HepG2 (cell line): ENCODE data around the gene MTUS2.
"Not testable (repeated sequence)": the region's sequence is repeated elsewhere in the genome, so short reads cannot be mapped to it uniquely, and the experiment has no call there.

Experiments used
- CHD2 ChIP-seq: IDR thresholded peaks from 2 replicates; pipeline ENCODE4 v1.6.1; 2011; ENCODE audit warnings: low read depth, low read length, improper control_type of control experiment
- CHD4 ChIP-seq: fragments of 200-600 bp; sonication (generic); IDR thresholded peaks from 2 replicates; pipeline ENCODE4 v1.7.0; 2017; ENCODE audit warnings: mild to moderate bottlenecking, low read length, borderline replicate concordance
- DNMT1 ChIP-seq: sonication (generic); formaldehyde crosslinking; IDR thresholded peaks from 2 replicates; pipeline ENCODE4 v1.5.1; 2020; ENCODE audit warnings: mild to moderate bottlenecking, missing genetic modification reagents
- EEA1 ChIP-seq: sonication (generic); formaldehyde crosslinking; IDR thresholded peaks from 2 replicates; pipeline ENCODE4 v1.5.1; 2020; ENCODE audit warnings: mild to moderate bottlenecking, missing genetic modification reagents, borderline replicate concordance
- FOXK1 ChIP-seq: sonication (generic); formaldehyde crosslinking; IDR thresholded peaks from 2 replicates; pipeline ENCODE4 v1.4.0; 2020; ENCODE audit warnings: low read depth, missing genetic modification reagents, borderline replicate concordance
- IRF2 ChIP-seq: IDR thresholded peaks from 2 replicates; pipeline ENCODE4 v1.6.1; 2018; ENCODE audit warnings: missing genetic modification reagents, missing compliant biosample characterization
- MXI1 ChIP-seq: IDR thresholded peaks from 3 replicates; pipeline ENCODE4 v1.6.1; 2012; ENCODE audit warnings: low read depth, low read length, inconsistent platforms, borderline replicate concordance
- POLR2A ChIP-seq, 2 experiments: IDR thresholded peaks; 2 replicates each; pipeline ENCODE4 v1.6.1; 2011; ENCODE audit warnings: low read depth in 2 of 2, low read length in 2 of 2, mild to moderate bottlenecking in 1 of 2, moderate library complexity in 1 of 2; ENCODE audit not compliant: insufficient read depth in 1 of 2
- SP2 ChIP-seq: sonication (generic); formaldehyde crosslinking; IDR thresholded peaks from 2 replicates; pipeline ENCODE4 v1.5.1; 2020; ENCODE audit warnings: mild to moderate bottlenecking, missing genetic modification reagents
- ZIK1 ChIP-seq: sonication (generic); formaldehyde crosslinking; IDR thresholded peaks from 2 replicates; pipeline ENCODE4 v1.5.0; 2020; ENCODE audit warnings: mild to moderate bottlenecking, low read depth, missing genetic modification reagents, borderline replicate concordance
- ZSCAN29 ChIP-seq: sonication (generic); formaldehyde crosslinking; conservative IDR thresholded peaks from 2 replicates; pipeline ENCODE4 v1.4.0; 2020; ENCODE audit warnings: mild to moderate bottlenecking, missing genetic modification reagents
- TF ChIP-seq, protein P1 (sequence below), 2 experiments: fragments of 450-650 bp in 1 of 2; sonication (generic) in 1 of 2; formaldehyde crosslinking; IDR thresholded peaks; 2 replicates each; pipeline versions ENCODE4 v1.5.0 to v1.8.0; 2020 to 2022; ENCODE audit warnings: mild to moderate bottlenecking in 1 of 2, missing genetic modification reagents in 1 of 2
- TF ChIP-seq, protein P2 (sequence below): sonication (generic); formaldehyde crosslinking; IDR thresholded peaks from 2 replicates; pipeline ENCODE4 v1.5.0; 2020; ENCODE audit warnings: mild to moderate bottlenecking, missing genetic modification reagents, moderate library complexity

DNA sequence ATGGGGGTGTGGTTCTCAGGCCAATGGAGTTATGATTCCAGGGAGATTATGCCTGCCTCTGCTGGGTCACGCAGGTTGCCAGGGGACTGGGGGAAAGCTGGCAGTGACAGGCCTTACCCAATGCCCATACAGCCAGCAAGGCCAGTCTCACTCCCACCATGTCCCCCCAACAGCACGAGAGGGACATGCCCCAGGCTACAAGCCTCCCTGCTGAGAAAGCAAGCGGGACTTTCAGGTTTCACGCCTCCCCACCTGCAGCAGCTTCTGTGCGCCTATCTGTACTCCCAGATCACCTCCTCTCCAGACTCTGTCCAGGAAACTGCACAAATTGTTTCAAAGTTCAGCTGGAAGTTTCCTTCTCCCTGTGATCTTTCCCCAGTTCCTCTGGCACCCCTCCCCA is 391.0 kb downstream of the MTUS2 start:
- not testable (repeated sequence) for TF ChIP-seq CHD4; ZSCAN29; FOXK1 (CRISPR knock-in tag); MXI1; IRF2 (CRISPR knock-in tag); ZIK1 (CRISPR knock-in tag); CHD2; SP2 (CRISPR knock-in tag); POLR2A (IDR thresholded peaks at IDR 0.05; ENCODE audit: insufficient read depth in 1 of 2, low read depth in 2 of 2, low read length in 2 of 2); EEA1; DNMT1 (CRISPR knock-in tag)
- TF ChIP-seq, protein P1, sequence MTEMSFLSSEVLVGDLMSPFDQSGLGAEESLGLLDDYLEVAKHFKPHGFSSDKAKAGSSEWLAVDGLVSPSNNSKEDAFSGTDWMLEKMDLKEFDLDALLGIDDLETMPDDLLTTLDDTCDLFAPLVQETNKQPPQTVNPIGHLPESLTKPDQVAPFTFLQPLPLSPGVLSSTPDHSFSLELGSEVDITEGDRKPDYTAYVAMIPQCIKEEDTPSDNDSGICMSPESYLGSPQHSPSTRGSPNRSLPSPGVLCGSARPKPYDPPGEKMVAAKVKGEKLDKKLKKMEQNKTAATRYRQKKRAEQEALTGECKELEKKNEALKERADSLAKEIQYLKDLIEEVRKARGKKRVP (CRISPR knock-in tag; IDR thresholded peaks at IDR 0.05), result not testable (repeated sequence)
- TF ChIP-seq, protein P2, sequence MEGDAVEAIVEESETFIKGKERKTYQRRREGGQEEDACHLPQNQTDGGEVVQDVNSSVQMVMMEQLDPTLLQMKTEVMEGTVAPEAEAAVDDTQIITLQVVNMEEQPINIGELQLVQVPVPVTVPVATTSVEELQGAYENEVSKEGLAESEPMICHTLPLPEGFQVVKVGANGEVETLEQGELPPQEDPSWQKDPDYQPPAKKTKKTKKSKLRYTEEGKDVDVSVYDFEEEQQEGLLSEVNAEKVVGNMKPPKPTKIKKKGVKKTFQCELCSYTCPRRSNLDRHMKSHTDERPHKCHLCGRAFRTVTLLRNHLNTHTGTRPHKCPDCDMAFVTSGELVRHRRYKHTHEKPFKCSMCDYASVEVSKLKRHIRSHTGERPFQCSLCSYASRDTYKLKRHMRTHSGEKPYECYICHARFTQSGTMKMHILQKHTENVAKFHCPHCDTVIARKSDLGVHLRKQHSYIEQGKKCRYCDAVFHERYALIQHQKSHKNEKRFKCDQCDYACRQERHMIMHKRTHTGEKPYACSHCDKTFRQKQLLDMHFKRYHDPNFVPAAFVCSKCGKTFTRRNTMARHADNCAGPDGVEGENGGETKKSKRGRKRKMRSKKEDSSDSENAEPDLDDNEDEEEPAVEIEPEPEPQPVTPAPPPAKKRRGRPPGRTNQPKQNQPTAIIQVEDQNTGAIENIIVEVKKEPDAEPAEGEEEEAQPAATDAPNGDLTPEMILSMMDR (CRISPR knock-in tag), result not testable (repeated sequence)
